Measurements from ENCODE around the gene ZNF700.

GRCh38 chr19:11931513-11931912 is 6.6 kb downstream of the ZNF700 start:
- no peak for TF ChIP-seq POLR2AphosphoS5 (IDR thresholded peaks at IDR 0.05; ENCODE audit: insufficient read depth, low read depth, low read length)
- no peak for TF ChIP-seq EZH2 (IDR thresholded peaks at IDR 0.05; ENCODE audit: borderline replicate concordance, low read depth, low read length, severe bottlenecking)
- TF ChIP-seq MAX (IDR thresholded peaks at IDR 0.05; ENCODE audit: insufficient read depth, insufficient read length) = no peak
- no peak for TF ChIP-seq CTCF (IDR thresholded peaks at IDR 0.05; ENCODE audit: extremely low read depth in 1 of 2, insufficient read depth in 1 of 2, low read depth in 1 of 2, low read length in 2 of 2)
- no peak for TF ChIP-seq POLR2A (IDR thresholded peaks at IDR 0.05; ENCODE audit: low read depth, low read length)
- TF ChIP-seq GATA2 (IDR thresholded peaks at IDR 0.05; ENCODE audit: insufficient read depth, insufficient read length, low read depth, low read length) = no peak

All from endothelial cell of umbilical vein (primary cell).